ENCODE measurements around the gene NELFA.

Gene NELFA

DNA sequence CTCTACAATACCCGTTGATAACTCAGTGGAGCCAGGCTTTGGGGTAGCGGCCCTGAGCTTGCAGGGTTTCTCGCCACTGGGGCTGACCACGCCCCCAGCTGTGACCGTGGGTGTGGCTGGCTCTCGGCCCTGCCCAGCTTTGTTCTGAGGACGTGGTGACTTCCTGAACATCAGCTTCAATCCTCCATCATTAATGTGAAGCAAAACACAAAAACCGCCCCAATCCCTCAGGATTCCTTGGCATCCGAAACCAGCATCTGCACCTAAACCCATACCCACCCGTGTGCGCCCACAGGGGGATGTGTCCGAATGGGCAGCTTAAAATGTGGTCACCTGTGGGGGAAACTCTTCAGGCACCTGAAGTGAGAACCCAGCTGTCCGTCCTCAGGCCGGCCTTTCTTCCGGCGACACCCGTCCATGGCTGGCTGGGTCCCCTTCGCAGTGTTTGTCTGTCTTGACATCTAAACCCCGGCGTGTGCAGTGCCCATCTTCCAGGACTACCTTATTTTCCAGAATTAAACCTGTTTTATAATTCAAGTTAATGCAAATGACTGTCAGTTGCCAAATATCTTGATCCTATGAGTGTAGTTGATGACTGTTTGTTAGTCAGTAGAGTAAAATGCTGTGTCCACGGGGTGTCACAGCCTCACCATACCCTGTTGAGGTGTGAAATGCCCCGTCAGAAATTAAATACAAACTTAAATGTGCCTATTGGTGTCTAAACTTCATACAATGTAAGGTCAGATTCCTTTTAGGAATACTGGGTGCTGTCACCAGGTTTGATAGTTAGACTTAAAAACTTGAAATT lies 27.3 kb downstream of the NELFA start:
- DNase-seq: no peak

DNA sequence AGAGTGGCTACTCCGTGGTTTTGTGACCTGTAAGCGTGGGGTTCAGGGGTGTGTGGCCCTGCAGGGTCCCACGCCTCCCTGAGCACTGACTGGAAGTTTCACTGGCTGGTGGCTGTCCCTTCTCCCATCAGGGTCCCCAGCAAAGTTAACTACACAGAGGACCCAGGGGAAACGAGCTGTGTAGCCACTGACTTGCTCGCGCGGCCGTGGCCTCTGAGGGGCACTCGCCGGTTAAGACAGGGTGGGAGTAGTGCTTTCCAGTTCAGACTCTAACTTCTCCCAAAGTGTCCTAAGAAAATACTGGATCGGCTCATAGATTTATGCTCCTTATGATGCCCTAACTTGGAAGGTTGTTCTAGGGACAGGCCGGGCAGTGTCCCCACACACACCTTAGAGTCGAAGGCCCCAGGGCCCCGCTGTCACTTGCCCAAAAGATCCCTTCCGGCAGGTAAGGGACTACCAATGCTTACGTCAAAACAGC lies 28.2 kb downstream of the NELFA start:
- no peak for DNase-seq

GRCh38 chr4:1979477-1980196 lies 29.1 kb downstream of the NELFA start:
- no peak for DNase-seq

DNA sequence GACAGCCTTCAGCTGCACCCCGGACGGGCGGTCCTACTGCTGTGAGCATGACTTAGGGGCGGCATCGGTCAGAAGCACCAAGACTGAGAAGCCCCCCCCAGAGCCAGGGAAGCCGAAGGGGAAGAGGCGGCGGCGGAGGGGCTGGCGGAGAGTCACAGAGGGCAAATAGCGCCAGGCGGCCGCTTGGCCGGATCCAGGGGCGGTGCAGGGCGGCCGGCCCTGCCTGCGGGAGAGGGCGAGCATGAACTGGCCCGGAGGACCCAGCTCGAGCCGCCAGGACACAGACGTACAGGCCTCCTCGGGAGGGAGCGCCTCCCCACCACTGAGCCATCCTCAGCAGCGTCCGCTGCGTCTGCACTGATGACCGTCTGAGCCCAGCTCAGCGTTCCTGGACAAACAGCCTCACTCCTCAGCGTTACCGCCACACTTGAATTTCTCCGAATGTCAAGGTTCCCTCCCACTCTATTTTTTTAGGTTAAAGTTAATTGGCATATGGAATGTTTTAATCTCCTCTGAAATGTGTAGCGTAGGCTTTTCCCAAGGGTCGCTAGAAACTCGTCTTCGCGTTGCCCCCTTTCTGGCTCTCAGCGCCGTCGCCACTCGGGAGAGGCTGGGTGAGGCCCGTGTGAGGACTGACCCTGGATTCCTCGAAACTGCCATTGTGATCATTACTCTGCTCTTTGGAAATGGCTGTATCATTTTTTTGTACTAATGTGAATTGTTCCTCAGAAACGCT lies 29.9 kb downstream of the NELFA start:
- DNase-seq: no peak

DNA sequence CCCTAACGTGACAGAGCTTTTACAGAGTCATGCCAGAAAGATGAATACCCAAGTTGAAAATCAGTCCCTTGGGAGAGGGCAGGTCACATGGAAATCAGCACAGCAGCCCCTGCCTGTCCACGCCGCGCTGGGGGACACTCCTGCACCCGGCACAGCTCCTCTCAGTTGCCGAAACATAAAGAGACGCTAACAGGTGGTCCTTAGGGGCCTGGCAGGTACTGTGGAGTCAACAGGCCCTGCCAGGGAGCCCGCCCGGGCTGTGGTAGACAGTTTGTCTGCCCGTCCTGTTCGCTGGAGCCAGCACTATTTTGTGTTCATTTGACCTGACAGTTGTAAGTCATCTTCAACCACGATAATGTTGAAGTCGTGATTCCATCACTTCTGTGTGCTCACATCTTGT lies 30.5 kb downstream of the NELFA start:
- no peak for DNase-seq

GRCh38 chr4:1976416-1977352 lies 32.1 kb downstream of the NELFA start:
- no peak for DNase-seq

- DNase-seq: no peak
Measured at GRCh38 chr4:1975880-1976279, 32.9 kb downstream of the NELFA start.

GRCh38 chr4:1975391-1975801 lies 33.4 kb downstream of the NELFA start:
- DNase-seq: no peak

- DNase-seq: no peak
Measured at GRCh38 chr4:1974840-1975239, 33.9 kb downstream of the NELFA start.

- no peak for DNase-seq
Measured at GRCh38 chr4:1973661-1974060, 35.1 kb downstream of the NELFA start.

GRCh38 chr4:1973218-1973617 lies 35.6 kb downstream of the NELFA start:
- no peak for DNase-seq

DNA sequence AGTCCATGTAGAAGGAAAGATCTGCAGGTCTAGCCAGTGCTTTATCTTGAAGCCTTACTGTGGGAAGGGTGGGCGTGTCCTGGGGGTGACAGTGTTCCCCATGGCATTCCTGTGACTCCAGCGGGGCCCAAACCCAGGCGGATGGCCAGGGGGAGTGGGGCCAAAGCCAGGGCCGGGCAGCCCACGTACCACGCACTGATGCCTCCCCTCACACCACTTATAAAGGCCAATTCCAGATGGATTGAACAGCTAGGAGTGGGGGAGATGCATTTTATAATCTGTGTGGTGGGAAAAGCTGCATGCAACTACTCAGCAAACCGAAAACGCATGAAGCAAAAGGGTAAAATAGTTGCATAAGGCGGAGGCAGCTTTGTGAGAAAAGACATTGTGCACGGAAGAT lies 36.4 kb downstream of the NELFA start:
- no peak for DNase-seq

DNA sequence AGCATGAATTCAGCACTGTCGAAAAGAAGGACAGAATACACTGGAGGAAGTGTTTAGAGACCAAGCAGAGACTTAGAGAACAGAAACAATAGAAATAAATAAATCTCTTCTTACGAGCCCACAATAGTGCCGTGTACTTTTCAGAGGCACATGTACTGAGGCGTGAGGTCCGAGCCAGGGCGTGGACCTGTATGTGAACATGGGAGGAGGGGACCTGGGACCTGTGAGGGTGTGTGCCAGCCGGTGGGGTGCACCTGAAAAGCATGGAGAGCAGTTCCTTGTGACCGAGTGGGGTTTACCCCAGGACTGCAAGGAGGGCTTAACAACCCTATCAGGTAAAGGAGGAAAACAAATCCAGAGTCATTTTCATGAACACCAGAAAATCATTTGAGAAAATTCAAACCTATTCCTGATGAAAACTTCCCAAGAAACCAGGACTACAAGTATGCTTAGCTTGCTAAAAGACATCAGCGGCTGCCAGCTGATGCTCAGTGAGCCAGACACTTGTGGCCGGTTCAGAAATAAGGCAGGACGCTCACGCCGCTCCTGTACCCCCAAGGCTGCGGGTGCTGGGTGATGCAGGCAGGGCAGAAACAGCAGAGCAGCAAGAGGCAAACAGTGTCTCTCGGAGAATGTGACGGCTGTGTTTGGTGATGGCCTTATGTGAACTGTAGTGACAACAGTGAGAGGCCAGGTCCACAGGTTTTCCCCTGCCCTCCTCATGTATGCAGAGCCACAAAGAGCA lies 37.1 kb downstream of the NELFA start:
- DNase-seq: no peak

GRCh38 chr4:1970926-1971325 lies 37.8 kb downstream of the NELFA start:
- no peak for DNase-seq

DNA sequence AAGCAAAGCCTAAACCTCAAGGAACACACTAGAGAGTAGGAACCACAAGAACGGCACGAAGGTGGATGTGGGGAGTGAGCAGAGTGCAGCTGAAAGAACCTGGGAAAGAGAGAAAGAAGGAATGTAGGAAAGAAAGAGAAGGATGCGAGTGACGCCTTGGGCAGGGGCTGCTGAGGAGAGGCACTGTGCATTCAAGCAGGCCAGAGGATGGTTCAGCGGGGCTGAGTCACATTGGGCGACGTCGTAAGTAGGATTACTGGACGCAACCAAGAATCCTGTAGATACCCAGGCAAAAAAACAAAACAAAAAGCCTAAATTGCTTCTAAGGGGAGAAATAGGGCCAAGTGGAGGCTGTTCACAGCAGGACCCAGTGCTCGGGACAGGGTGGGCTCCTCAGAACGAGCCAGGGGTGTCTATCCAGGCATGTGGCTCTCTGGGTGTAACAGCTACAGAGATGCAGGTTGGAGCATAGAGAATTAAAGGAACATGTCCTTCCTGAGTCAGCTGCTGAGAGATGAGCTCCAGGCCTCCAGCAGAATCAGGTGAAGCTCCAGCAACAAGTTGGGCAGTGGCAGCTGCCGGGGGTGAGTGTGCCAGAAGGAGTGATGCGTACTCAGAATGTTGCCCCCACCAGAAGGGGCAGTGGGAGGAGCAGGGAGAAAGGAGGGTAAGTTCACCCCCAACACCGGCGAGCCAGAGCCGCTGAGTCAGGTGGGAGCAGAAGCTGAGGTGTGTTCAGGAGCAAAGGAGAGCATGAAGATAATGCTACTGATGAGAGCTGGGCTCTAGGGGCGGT lies 38.6 kb downstream of the NELFA start:
- no peak for DNase-seq

- no peak for DNase-seq
Measured at GRCh38 chr4:1968686-1969295, 40.0 kb downstream of the NELFA start.

GRCh38 chr4:1967512-1968149 lies 41.1 kb downstream of the NELFA start:
- DNase-seq: no peak

GRCh38 chr4:1964971-1965370 lies 43.8 kb downstream of the NELFA start:
- DNase-seq: no peak

DNA sequence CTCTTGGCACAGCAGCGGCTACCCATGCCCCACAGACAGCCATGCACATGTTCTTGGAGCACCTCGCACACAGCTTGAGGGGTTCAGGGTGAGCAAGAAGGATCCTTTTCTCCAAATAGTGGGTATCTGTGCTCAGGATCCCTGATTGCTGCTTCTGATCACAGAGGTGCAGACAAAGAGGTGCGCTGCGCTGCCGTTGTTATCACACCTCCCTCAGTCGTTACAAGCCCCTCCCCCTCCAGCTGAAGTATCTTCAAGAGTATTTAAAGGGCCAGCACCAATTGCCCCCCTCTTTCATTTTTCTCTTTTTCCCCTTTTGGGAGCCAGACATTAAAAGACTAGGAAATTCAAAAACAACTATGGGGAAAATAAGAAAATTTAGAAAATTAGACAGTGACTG lies 44.3 kb downstream of the NELFA start:
- no peak for DNase-seq

DNA sequence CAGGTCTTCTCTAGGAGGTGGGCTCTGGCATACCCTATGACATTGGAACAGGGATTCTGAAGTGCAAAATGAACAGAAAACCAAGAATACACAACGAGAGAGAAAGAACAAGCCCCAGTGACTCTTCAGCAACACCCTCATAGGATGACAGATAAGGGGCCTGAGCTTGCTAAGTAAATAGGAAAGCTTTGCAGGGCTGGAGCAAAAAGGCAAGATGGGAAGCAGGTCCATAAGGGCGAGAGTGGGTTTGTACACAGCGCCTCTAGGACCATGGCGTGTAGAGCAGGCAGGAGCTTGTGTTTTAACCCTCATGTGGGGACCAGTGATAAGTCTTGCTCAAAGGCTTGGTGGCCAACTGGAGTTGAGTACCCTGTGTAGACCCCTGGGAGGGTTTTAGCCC lies 45.8 kb downstream of the NELFA start:
- no peak for DNase-seq
